GM18519 (cell line): ENCODE results near the gene ASIC1.

Experiments used
- ATAC-seq: cut with Tn5 transposase; IDR thresholded peaks from one replicate; pipeline ENCODE4 v1.9.1; 2021; ENCODE audit warnings: mild to moderate bottlenecking, moderate library complexity; ENCODE audit not compliant: unreplicated experiment, low FRiP score

Gene ASIC1

DNA sequence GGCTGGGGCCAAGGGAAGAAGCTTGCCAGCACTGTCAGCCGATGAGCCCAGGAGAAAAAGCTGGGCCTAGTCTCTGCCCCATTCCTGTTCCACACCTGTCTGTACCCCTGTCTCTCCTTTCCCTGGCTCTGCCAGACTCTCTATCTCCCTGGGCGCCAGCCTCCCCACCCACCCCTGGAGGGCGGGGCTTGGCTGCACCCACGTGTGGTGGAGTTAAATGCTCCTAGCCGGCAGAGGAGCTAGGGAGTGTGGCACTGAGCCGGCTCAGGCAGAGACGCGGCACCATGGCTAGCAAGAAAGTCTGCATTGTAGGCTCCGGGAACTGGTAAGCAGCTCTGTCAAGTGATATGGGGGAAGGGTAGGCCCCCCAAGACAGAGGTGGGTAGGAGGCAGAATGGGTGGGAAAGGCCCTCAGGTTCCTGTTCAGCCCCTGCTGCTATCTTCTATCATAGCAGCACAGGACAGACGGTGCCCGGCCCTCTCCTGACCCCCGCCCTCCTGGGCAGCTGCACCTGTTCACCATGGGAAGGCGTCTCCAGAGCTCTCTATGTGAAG, 46.4 kb downstream of the ASIC1 start, which contains the start of gene GPD1:
Gene GPD1, plus strand, starts transcription at position 242 of the 555 bp plus-strand sequence. Its CDS starts 43 bp downstream, at position 285.
- ATAC-seq, result no peak

DNA sequence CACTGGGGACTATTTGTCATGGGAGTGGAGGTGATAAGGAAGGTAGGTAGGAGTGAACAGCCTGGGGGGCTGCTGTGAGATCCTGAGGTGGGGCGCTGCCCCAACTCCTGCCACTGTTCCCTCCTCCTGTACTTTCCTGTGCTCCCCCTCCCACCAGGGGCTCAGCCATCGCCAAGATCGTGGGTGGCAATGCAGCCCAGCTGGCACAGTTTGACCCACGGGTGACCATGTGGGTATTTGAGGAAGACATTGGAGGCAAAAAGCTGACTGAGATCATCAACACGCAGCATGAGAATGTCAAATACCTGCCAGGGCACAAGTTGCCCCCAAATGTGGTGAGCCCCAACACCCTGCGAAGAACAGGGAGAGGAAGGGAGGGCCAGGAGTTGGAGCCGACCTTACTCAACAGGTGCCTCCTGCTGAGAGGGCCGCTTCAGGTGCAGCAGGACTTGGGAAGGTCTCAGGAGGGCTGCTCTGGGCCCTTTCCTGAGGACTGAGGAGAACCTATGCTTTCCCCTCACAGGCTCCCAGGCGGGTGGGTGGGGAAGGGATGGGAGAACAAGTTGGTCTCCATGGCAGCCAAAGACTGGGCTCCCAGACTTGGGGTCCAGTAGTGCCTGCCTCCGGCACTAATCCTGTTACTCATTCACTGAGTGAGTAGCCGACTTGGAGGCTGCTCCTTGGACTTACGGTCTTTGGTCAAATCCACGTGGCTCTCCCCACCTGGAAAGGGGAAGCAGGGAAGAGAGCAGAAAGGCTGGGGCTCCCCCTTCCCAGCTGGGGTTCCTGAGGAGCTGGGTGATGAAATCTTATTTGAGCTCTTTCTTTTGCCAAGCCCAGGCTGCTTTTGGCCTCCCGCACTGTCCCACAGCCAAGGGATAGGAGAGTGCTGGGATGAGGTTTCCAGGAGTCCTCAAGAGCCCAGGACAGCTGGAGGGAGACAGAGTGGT, 47.3 kb downstream of the ASIC1 start:
- no peak for ATAC-seq

DNA sequence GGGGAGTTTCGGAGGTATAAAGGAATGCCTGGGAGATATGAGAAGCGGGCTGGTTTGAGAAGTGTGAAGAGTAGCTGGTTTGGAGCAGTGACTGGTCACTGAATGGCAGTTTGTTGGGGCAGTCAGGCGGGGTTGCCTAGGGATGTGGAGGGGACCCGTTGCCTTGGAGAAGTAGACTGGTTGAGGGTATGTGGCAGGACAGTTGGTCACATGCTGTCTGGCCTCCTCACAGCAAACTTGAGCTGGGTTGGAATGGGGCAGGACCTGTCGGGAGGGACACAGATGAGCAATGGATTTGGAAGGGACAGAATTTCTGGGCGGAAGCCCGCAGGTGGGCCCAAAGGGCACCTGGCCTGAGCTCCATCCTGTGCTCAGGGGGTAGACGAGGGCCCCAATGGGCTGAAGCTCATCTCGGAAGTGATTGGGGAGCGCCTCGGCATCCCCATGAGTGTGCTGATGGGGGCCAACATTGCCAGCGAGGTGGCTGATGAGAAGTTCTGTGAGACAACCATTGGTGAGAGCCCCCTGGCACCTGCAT, 48.6 kb downstream of the ASIC1 start:
- no peak for ATAC-seq

DNA sequence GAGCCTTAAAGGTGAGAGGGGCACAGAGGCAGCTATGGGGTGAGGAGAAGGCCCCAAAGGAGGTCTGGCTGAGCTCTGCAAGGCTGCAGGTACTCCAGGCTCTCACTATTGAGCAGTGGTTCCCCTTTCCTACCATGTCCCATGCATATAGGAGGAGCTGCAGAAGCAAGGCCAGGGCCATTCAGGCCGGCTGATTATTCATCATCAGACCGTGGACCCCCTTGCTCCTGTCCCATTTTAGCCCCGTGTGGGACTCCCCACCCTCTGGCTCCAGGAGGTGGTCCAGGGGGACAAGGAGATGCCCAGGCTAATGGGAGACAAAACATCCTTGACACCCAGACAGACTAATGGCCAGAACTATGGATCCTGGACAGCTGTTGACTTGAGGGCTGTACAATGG, 49.5 kb downstream of the ASIC1 start:
- no peak for ATAC-seq

DNA sequence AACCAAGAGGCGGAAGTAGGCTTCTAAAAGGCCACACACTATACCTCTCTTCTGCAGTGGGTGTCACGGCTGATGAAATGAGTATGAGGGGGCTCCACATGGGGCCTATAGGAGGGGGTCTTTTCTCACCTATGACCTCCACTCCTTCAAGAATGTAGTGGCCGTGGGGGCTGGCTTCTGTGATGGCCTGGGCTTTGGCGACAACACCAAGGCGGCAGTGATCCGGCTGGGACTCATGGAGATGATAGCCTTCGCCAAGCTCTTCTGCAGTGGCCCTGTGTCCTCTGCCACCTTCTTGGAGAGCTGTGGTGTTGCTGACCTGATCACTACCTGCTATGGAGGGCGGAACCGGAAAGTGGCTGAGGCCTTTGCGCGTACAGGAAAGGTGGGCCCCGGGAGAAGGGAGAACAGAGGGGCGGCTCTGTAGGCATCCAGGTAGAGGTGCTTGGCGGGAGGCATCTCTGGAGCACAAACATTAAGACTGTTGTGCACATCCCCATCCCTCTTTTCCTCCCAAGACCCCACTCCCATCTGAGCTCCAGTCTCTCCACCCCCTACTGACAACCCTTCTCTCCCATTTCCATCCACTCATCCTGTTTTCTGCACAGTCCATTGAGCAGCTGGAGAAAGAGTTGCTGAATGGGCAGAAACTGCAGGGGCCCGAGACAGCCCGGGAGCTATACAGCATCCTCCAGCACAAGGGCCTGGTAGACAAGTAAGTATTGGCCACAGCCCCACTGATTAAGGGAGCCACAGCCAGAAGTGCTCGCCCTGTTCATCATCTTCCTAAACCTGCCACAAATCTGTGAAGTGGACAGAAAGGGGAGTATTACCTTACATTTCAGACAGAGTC, 50.2 kb downstream of the ASIC1 start:
- ATAC-seq, result no peak

DNA sequence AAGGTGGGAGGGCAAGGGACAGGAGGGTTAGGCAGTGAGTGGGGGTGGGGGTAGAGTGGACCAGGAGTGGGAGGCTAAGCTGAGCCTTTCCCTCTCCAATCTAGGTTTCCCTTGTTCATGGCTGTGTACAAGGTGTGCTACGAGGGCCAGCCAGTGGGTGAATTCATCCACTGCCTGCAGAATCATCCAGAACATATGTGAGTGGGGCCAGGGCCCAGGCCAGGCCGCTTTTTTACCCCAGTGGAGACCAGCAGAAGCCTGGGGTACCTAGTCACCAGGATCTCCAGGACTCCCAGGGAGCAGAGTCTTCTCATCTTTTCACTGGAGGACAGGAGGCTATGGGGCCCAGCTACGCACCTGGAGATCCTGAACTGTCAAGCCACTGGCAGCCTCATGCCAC, 51.9 kb downstream of the ASIC1 start:
- ATAC-seq, result no peak

DNA sequence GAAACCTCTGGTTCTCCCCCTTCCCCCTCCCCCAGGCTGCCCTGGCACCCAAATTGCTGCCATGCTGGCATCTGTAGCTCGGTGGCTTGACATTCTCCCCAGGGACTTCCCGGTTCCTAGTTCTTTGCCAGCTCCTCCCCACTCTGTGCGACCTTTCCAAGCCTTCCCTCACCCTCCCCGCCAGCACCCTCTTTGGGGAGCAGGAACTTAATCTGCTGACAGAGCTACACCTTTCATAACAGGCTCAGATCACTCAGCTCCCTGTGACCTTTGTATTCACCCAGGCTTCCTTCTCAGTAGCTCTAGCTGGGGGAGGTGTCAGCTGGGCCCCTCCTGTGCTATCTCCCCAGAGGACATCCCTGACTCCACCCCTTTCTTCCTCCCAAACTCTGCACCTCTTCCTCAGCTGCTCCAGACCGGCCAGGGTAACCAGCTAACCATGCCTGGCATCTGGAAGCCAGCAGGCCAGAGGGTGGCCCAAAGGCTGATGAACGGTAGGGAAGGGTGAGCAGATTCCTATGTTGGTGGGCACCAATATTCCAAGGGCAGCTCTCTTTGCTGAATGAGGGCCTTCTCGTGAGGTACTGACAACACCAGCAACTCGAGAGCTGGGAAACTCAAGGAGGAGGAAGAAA, 52.8 kb downstream of the ASIC1 start:
- no peak for ATAC-seq

DNA sequence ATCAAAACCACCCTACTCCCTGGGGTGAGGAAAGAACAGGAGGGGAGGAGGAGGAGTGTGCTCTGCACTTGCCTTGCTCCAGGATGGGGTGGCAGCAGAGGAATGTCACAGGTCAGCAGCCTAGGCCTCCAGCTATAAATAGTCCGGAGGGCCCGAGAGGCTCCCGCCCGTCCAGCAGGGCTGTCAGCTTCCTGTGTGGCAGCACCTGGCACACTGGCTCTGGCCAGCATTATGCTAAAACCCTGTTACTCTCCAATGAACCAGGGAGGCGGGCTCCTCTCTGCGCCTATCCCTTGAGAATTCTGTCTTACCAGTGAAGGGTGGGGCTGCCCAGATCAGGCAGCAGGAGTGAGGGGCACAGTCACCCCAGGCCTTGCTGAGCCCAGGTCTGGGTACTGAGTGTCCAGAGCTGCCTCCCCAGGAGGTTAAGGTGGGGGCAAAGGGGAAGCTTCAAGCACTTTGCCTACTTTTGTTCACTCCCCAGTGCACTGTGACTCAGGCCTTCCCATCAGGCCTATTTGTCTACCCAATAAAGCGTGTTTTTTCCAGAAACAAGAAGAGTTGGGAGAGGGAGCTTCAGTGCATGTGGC, 53.5 kb downstream of the ASIC1 start:
- no peak for ATAC-seq

DNA sequence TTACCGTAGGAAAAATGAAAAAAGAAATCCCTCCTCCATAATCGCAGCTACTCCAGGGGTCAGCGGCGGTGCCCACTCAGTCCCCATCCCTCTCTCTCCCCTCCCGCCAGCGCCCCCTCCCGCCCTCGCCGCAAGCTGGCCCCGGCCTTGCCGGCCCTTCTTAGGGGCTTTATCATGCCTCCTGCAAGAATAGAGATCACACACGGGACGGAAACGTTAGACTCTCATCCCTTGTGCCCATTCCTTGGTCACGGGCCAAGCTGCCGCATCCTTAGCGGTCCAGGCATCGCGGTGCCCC, 53.9 kb downstream of the ASIC1 start:
- no peak for ATAC-seq

DNA sequence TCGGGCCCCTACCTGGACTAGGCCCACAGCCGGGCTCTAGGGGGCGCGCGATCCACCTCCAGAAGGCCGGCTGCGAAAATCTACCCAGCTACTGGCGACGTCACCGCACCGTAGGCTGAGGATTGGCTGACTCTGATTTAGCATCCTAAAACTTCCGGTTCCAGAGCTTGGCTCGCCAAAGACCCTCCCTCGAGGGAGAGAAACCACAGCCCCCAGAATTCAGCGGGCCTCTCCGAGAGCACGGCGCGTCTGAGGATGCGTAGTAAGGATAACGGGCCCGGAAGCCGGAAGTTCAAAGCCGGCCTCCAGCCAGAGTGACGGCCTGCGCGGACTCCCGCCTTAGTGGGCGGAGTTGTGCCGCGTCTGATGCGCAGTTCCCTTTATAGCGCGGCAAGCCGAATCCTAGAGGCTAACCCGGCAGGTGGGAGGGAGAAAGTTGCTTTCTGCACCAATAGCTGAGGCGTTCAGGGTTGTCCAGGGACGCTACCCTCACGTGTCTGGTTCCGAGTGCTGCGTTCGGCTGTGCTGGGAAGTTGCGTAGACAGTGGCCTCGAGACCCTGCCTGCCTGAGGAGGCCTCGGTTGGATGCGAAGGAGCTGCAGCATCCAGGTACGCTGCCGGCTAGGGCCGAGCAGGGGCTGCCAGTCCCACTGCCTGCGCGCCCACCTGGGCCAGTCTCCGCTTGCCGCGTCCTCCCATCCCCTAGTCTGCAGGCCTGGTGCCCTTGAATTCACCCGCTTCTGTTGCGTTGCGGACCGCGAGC, 54.5 kb downstream of the ASIC1 start, which contains the start of gene COX14:
Gene COX14, plus strand, starts transcription at position 544 of the 763 bp plus-strand sequence. CDS start 7,808 bp downstream, outside the sequence.
- peak; percentile 74 for ATAC-seq

DNA sequence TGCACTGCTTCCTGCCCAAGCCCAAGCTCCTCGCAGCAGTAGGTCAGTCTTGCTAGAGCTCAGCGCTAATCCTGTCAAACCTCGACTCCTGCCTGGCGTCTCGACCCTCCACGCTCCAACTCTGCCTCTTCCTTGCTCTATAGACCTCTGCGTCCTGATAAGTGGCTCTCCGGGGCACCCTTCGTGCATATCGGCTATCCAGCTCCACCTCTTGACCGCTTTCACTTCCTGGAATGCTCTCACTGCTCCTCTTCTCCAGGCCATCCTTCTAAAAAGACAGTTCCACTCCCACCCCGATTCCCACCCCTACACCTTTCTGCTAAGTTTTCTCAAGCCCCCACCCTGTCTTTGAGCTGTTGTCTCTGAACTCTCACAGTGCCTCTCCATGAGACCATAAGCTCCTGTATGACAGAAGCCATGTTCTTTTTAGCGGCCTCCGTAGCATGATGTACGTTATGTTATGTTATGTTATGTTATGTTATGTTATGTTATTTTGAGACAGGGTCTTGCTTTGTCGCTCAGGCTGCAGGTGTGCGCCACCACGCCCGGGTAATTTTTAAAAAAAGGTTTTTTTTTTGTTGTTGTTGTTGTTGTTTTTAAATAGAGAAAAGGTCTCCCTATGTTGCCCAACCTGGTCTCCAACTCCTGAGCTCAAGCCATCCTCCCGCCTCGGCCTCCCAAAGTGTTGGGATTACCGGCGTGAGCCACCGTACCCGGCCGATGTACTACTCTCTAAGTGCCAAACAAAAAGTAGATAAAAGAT, 55.2 kb downstream of the ASIC1 start:
- ATAC-seq, result no peak

DNA sequence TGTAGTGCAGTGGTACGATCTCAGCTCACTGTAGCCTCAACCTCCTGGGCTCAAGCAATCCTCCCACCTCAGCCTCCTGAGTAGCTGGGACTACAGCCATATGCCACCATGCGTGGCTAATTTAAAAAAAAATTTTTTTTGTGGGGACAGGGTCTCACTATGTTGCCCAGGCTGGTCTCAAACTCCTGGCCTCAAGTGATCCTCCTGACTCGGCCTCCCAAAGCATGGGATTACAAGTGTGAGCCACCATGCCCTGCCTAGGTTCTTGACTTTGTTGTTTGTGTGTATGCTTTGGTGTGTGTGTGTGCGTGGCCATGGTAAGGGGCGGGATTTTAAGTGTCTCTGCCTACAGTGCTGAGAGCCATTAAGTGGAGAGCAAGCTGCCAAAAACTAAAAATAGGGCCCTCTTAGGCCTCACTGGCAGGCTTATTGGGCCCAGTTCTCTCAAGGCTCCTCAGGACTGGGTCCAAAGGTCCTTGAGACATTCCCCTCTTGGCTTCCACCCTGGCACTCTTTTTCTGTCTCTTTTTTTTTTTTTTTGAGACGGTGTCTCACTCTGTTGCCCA, 59.7 kb downstream of the ASIC1 start:
- ATAC-seq, result no peak

DNA sequence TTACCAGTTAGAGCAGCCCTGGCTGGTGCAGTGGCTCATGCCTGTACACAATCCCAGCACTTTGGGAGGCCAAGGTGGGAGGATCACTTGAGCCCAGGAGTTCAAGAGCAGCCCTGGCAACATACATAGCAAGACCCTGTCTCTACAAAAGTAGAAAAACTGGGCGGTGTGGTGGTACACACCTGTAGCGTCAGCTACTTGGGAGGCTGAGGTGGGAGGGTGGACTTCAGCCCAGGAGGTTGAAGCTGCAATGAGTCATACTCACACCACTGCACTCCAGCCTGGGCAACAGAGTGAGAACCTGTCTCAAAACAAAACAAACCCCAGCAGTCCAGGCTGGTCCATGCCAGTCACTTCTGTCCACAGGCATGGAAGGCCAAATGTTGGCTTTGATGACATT, 62.0 kb downstream of the ASIC1 start:
- ATAC-seq, result no peak

DNA sequence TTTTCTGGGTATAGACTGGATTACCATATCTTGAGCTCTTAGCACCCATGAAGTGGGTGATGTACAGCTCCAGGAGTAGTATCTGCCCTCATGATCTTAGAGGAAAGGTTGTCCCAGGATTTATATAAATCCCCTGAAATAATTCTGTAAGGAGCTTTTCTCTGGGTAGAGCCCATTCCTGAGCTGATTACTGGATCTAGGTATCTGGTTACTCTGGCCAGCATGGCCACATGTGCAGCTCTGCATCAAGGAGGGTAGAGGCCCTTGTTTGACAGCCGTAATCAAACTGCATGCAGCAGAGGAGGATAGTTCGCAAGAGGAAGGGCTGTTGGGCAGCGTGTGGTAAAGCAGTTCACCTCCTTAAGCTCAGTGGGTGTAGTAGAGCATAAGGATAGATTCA, 63.1 kb downstream of the ASIC1 start:
- ATAC-seq, result no peak

DNA sequence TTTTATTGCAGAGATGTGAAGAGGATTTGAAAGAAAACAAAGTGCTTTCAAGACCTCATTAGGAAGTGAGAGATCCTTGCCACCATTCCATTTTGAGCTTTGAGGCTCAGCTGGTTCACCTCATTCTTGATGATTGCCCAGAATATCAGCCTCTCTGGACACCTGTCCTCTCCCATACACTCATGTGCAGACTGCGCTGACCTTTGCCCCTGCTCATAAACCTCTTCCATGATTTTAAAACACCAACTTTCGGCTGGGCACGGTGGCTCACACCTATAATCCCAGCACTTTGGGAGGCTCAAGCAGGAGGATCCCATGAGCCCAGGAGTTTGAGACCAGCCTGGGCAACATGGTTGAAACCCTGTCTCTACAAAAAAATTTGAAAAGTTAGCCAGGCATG, 63.6 kb downstream of the ASIC1 start:
- ATAC-seq, result no peak

DNA sequence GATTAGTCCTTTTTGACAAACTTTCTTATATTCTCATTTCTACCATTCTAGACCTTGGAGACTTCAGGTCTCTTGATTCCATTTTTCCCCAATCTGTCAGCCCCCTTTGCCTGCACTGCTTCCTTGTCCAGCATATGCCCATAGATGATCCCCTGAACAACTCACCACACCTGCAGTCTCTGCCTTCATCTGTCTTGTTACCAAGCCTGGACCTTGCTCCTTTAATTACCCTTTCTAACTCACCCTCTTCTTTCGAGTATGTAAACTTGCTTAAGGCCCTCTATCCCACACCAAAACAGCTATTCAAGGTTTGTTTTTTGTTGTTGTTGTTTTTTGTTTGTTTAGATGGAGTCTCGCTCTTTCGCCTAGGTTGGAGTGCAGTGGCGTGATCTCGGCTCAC, 64.2 kb downstream of the ASIC1 start:
- ATAC-seq, result no peak

DNA sequence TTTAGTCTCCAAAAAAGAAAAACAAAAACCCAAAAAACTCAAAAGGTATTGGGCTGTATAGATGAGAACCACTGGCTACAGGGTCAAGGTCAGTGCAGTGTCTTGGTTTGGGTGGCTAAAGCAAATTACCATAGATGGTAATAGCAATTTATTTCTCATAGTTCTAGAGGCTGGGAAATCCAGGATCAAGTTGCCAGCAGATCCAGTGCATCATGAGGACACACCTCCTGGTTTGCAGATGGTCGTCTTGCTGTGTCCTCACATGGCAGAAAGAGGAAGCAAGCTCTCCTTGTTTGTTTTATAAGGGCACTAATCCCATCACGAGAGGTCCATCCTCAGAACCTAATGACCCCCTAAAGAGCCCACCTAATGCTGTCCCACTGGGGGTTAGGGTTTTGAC, 65.8 kb downstream of the ASIC1 start:
- no peak for ATAC-seq

DNA sequence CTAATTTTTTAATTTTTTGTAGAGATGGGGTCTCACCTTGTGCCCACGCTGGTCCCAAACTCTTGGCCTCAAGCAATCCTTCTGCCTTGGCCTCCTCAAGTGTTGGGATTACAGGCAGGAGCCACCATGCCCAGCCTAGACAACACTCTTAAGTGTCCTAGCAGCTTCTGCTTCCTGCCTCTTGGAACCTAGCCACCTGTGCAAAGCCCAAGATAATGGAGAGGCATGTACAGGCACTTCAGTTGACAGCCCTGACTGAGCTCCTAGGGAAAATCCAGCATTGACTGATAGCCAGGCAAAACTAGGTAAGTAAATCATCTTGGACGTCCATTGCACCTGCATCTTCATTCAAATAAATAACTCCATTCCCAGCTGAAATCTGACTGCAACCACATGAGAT, 70.2 kb downstream of the ASIC1 start:
- ATAC-seq, result no peak
